H1 (cell line): Measurements from ENCODE around the gene PLXDC2. TPM values are rescaled to one million over a fixed set of nuclear protein-coding genes. Genes with fewer than 3 reads are reported as not detected.

Source experiments
- CTCF ChIA-PET: fragments of 300-600 bp; sonication (Branson Sonifier 250); formaldehyde crosslinking; loops from one replicate; lab custom pipeline; 2021; ENCODE audit not compliant: partially characterized antibody; lab: Charles Lee
- POLR2A ChIA-PET: fragments of 300-600 bp; sonication (Branson Sonifier 250); formaldehyde crosslinking; loops from one replicate; lab custom pipeline; 2021; ENCODE audit warnings: inconsistent platforms; ENCODE audit not compliant: partially characterized antibody; lab: Charles Lee
- DNase-seq, 2 experiments: peaks; one replicate each; pipeline versions ENCODE4 v3.0.0 to v3.0.0-alpha.2; 2010 to 2022; ENCODE audit warnings: low spot score in 2 of 2, low read depth in 1 of 2, mixed read lengths in 1 of 2
- FAIRE-seq: peaks from 2 replicates; lab custom pipeline; 2011; peaks lifted over from hg19 to GRCh38; lab: Jason Lieb, UNC
- H2AFZ ChIP-seq: 2 replicates; pipeline ENCODE4 v1.8.1; 2012; ENCODE audit warnings: low read length, inconsistent platforms
- H2AK5ac ChIP-seq: 2 replicates; pipeline ENCODE4 v1.6.1; 2013; ENCODE audit warnings: low read depth, low read length
- H2BK120ac ChIP-seq: replicated peaks from 2 replicates; pipeline ENCODE3; 2013; ENCODE audit warnings: low read depth, low read length, inconsistent platforms
- H2BK12ac ChIP-seq: 2 replicates; pipeline ENCODE4 v1.6.1; 2013; ENCODE audit warnings: low read depth, low read length
- H2BK15ac ChIP-seq: 2 replicates; pipeline ENCODE4 v1.6.1; 2013; ENCODE audit warnings: low read length
- H2BK20ac ChIP-seq: 2 replicates; pipeline ENCODE4 v1.6.1; 2013; ENCODE audit warnings: low read length
- H2BK5ac ChIP-seq: 2 replicates; pipeline ENCODE4 v1.6.1; 2013; ENCODE audit warnings: low read depth, low read length
- H3K14ac ChIP-seq: 2 replicates; pipeline ENCODE4 v1.6.1; 2013; ENCODE audit warnings: inconsistent platforms; ENCODE audit not compliant: insufficient read length
- H3K18ac ChIP-seq: 2 replicates; pipeline ENCODE4 v1.6.1; 2013; ENCODE audit warnings: low read length; ENCODE audit errors: extremely low read depth
- H3K23ac ChIP-seq: 2 replicates; pipeline ENCODE4 v1.6.1; 2013; ENCODE audit warnings: inconsistent platforms; ENCODE audit not compliant: insufficient read length
- H3K23me2 ChIP-seq: 2 replicates; pipeline ENCODE4 v1.6.1; 2013; ENCODE audit warnings: low read depth, low read length
- H3K27ac ChIP-seq: 2 replicates; pipeline ENCODE4 v1.6.1; 2011; ENCODE audit warnings: low read depth, low read length, inconsistent platforms
- H3K27me3 ChIP-seq, 4 experiments: replicated peaks in 1 of 4; 1 replicate in 1 of 4; 2 replicates in 3 of 4; pipeline versions ENCODE4 v1.6.1 to v1.8.1; 2011 to 2013; ENCODE audit warnings: low read length in 3 of 4, mild to moderate bottlenecking in 3 of 4, inconsistent platforms in 2 of 4, mixed read lengths in 2 of 4, moderate library complexity in 1 of 4; ENCODE audit not compliant: control insufficient read depth in 3 of 4, insufficient read depth in 3 of 4; ENCODE audit errors: extremely low read depth in 1 of 4
- H3K36me3 ChIP-seq, 4 experiments: 2 replicates each; pipeline versions ENCODE4 v1.6.1 to v1.8.1; 2011 to 2013; ENCODE audit warnings: mild to moderate bottlenecking in 4 of 4, low read length in 3 of 4, moderate library complexity in 2 of 4, control low read depth in 1 of 4, inconsistent platforms in 1 of 4; ENCODE audit not compliant: insufficient read depth in 4 of 4, control insufficient read depth in 2 of 4
- H3K4ac ChIP-seq: replicated peaks from 2 replicates; pipeline ENCODE3; 2013; ENCODE audit warnings: low read length, low read depth, mixed read lengths, inconsistent platforms; ENCODE audit not compliant: insufficient read length
- H3K4me1 ChIP-seq, 4 experiments: replicated peaks in 1 of 4; 1 replicate in 1 of 4; 2 replicates in 3 of 4; pipeline versions ENCODE4 v1.6.1 to v1.8.1; 2011 to 2013; ENCODE audit warnings: low read length in 3 of 4, inconsistent platforms in 2 of 4, mixed read lengths in 1 of 4; ENCODE audit not compliant: insufficient read depth in 4 of 4, control insufficient read depth in 3 of 4
- H3K4me2 ChIP-seq, 2 experiments: 2 replicates each; pipeline versions ENCODE4 v1.6.1 to v1.8.1; 2011 to 2013; ENCODE audit warnings: low read depth in 2 of 2, low read length in 2 of 2, control low read depth in 1 of 2, inconsistent platforms in 1 of 2, mild to moderate bottlenecking in 1 of 2; ENCODE audit not compliant: insufficient read depth in 1 of 2
- H3K4me3 ChIP-seq, 4 experiments: fragments of 200-600, 300-600 bp in 1 of 4; sonication (generic), shearing (Covaris generic), sonication (Bioruptor Twin) in 1 of 4; 2 replicates each; pipeline versions ENCODE4 v1.5.1 to v1.8.1; 2011 to 2016; ENCODE audit warnings: low read length in 4 of 4, low read depth in 3 of 4, control low read depth in 2 of 4, inconsistent platforms in 2 of 4, mild to moderate bottlenecking in 2 of 4, mixed read lengths in 1 of 4, moderate library complexity in 1 of 4; ENCODE audit not compliant: insufficient read depth in 2 of 4; ENCODE audit errors: extremely low read depth in 1 of 4
- H3K56ac ChIP-seq: replicated peaks from 2 replicates; pipeline ENCODE3; 2013; ENCODE audit warnings: low read depth, mild to moderate bottlenecking, mixed read lengths, low read length, inconsistent platforms; ENCODE audit not compliant: insufficient read length
- H3K79me1 ChIP-seq: 2 replicates; pipeline ENCODE4 v1.6.1; 2013; ENCODE audit warnings: low read depth, low read length, control low read depth
- H3K79me2 ChIP-seq, 2 experiments: 2 replicates each; pipeline versions ENCODE4 v1.6.1 to v1.8.1; 2012 to 2013; ENCODE audit warnings: low read length in 2 of 2, mild to moderate bottlenecking in 2 of 2, inconsistent platforms in 1 of 2; ENCODE audit not compliant: insufficient read depth in 2 of 2, control insufficient read depth in 1 of 2
- H3K9ac ChIP-seq, 4 experiments: replicated peaks in 1 of 4; 1 replicate in 1 of 4; 2 replicates in 3 of 4; pipeline versions ENCODE4 v1.6.1 to v1.8.1; 2011 to 2013; ENCODE audit warnings: low read depth in 3 of 4, low read length in 3 of 4, control low read depth in 2 of 4, mild to moderate bottlenecking in 2 of 4, moderate library complexity in 2 of 4, inconsistent platforms in 1 of 4; ENCODE audit errors: extremely low read depth in 1 of 4
- H3K9me3 ChIP-seq, 2 experiments: 2 replicates each; pipeline versions ENCODE4 v1.6.1 to v1.8.1; 2012 to 2013; ENCODE audit warnings: mild to moderate bottlenecking in 2 of 2, moderate library complexity in 2 of 2, control low read depth in 1 of 2, inconsistent platforms in 1 of 2, low read depth in 1 of 2, low read length in 1 of 2, mixed read lengths in 1 of 2; ENCODE audit not compliant: insufficient read depth in 2 of 2
- H4K20me1 ChIP-seq, 2 experiments: replicated peaks in 1 of 2; 2 replicates each; pipeline versions ENCODE3 to v1.8.1; 2011 to 2013; ENCODE audit warnings: inconsistent platforms in 2 of 2, low read length in 2 of 2, mild to moderate bottlenecking in 1 of 2; ENCODE audit not compliant: insufficient read depth in 2 of 2, control insufficient read depth in 1 of 2
- H4K5ac ChIP-seq: 2 replicates; pipeline ENCODE4 v1.6.1; 2013; ENCODE audit warnings: low read length, low read depth, mixed read lengths, inconsistent platforms; ENCODE audit not compliant: insufficient read length
- H4K8ac ChIP-seq: 2 replicates; pipeline ENCODE4 v1.8.0; 2013; ENCODE audit warnings: mild to moderate bottlenecking, moderate library complexity, low read length, inconsistent platforms; ENCODE audit not compliant: insufficient read depth; ENCODE audit errors: extremely low read depth
- H4K91ac ChIP-seq: replicated peaks from 2 replicates; pipeline ENCODE3; 2013; ENCODE audit warnings: low read length, mixed read lengths, inconsistent platforms; ENCODE audit not compliant: insufficient read length
- BACH1 ChIP-seq: IDR thresholded peaks from 2 replicates; pipeline ENCODE4 v1.6.1; 2012; ENCODE audit warnings: low read length, improper control_type of control experiment
- BRCA1 ChIP-seq: IDR thresholded peaks from 2 replicates; pipeline ENCODE4 v1.6.1; 2012; ENCODE audit warnings: low read depth, low read length, improper control_type of control experiment
- CBX8 ChIP-seq: fragments of 300-800, 300-1000 bp; sonication (generic); IDR thresholded peaks from 2 replicates; pipeline ENCODE4 v1.7.1; 2016; ENCODE audit warnings: low read depth, low read length, borderline replicate concordance
- CHD1 ChIP-seq: IDR thresholded peaks from 2 replicates; pipeline ENCODE4 v1.6.1; 2012; ENCODE audit warnings: low read depth, low read length, improper control_type of control experiment
- CHD2 ChIP-seq: IDR thresholded peaks from 2 replicates; pipeline ENCODE4 v1.6.1; 2012; ENCODE audit warnings: low read length, improper control_type of control experiment
- E2F6 ChIP-seq: IDR thresholded peaks from 2 replicates; pipeline ENCODE4 v1.6.1; 2012; ENCODE audit warnings: inconsistent platforms
- EGR1 ChIP-seq: IDR thresholded peaks from 2 replicates; pipeline ENCODE4 v1.6.1; 2011; ENCODE audit warnings: low read depth, low read length, borderline replicate concordance
- EP300 ChIP-seq, 2 experiments: IDR thresholded peaks; 1 replicate in 1 of 2; 2 replicates in 1 of 2; pipeline ENCODE4 v1.6.1; 2011 to 2012; ENCODE audit warnings: low read depth in 2 of 2, low read length in 2 of 2, mild to moderate bottlenecking in 2 of 2, borderline replicate concordance in 1 of 2, inconsistent platforms in 1 of 2, moderate library complexity in 1 of 2
- GTF2F1 ChIP-seq: IDR thresholded peaks from 2 replicates; pipeline ENCODE4 v1.6.1; 2012; ENCODE audit warnings: low read depth, low read length, improper control_type of control experiment, borderline replicate concordance
- NRF1 ChIP-seq: IDR thresholded peaks from 2 replicates; pipeline ENCODE4 v1.6.1; 2011; ENCODE audit warnings: mild to moderate bottlenecking, low read depth, low read length, improper control_type of control experiment
- RBBP5 ChIP-seq: IDR thresholded peaks from 2 replicates; pipeline ENCODE4 v1.7.1; 2012; ENCODE audit warnings: low read depth, mild to moderate bottlenecking, inconsistent platforms, low read length, moderate library complexity, borderline replicate concordance
- SAP30 ChIP-seq: fragments of 300-600 bp; sonication (generic); IDR thresholded peaks from 2 replicates; pipeline ENCODE4 v1.7.1; 2012; ENCODE audit warnings: low read length, moderate library complexity, mild to moderate bottlenecking, inconsistent platforms; ENCODE audit not compliant: insufficient read depth, insufficient replicate concordance
- SIRT6 ChIP-seq: IDR thresholded peaks from one replicate; pipeline ENCODE4 v1.7.1; 2012; ENCODE audit warnings: low read length, inconsistent platforms
- SP2 ChIP-seq: IDR thresholded peaks from 2 replicates; pipeline ENCODE4 v1.6.1; 2012; ENCODE audit warnings: mild to moderate bottlenecking, low read length, inconsistent platforms
- SRF ChIP-seq: IDR thresholded peaks from 2 replicates; pipeline ENCODE4 v1.6.1; 2011; ENCODE audit warnings: mild to moderate bottlenecking, low read depth, low read length, moderate library complexity
- WGBS, 2 experiments: shearing (Covaris generic) in 1 of 2; methylation state at CpG; one replicate each; pipeline versions ENCODE4 v1.1.6 to v1.1.7; 2013 to 2015; ENCODE audit warnings: low lambda C conversion rate in 2 of 2, mixed read lengths in 2 of 2, inconsistent platforms in 1 of 2, low coverage in 1 of 2, missing lambda C conversion rate in 1 of 2; ENCODE audit not compliant: insufficient replicate concordance in 2 of 2, insufficient coverage in 1 of 2, insufficient read length in 1 of 2; ENCODE audit errors: extremely low coverage in 1 of 2, missing lambda C conversion rate in 1 of 2; 5-methylcytosine and 5-hydroxymethylcytosine counted together
- polyA plus RNA-seq, 7 experiments: library from polyadenylated mRNA; depleted of rRNA in 3 of 7; stranded (reverse) in 5 of 7; unstranded in 2 of 7; fragments of >200 nt in 5 of 7; fragments of 200-250 nt in 2 of 7; gene quantifications; 1 replicate in 5 of 7; 2 replicates in 1 of 7; 4 replicates in 1 of 7; pipeline versions ENCODE4 v1.2.1 to v1.2.3, GENCODE V29; 2011 to 2013; ENCODE audit warnings: missing spikeins in 2 of 7, mixed read lengths in 2 of 7
- total RNA-seq: library from RNA; stranded (reverse); fragmentation: NEBNext Ultra II Directional; extraction: Animal tissue kit (Norgen Biotek cat#: 25700); gene quantifications from 2 replicates; pipeline ENCODE4 v1.2.1, GENCODE V29; 2021

PLXDC2 gene
- total and polyA plus RNA-seq, 2 of the 8 experiments (the other 6 are each of a cell fraction or from before 2014, with no cell fraction given) = 23.0 to 40.5 TPM

GRCh38 chr10:20240643-20241042 lies 424.4 kb downstream of the PLXDC2 start:
- H2BK120ac ChIP-seq = no peak overlapping the region
- peaks cover 0 to 5% (median 2%) of the 10 kb centered on the region in 4 experiments; a peak in 3 of 8 replicates for H3K36me3 ChIP-seq
- no peak overlapping the region for H2BK5ac ChIP-seq
- no peak overlapping the region for H4K8ac ChIP-seq
- H3K9me3 ChIP-seq = no peaks in the 10 kb centered on the region
- no peak overlapping the region for H3K4me2 ChIP-seq
- ChIA-PET CTCF (no interaction called here), POLR2A (no interaction called here)
- 84% methylated on average over 1 of the region's 1 CpG; no CpG with 5 or more reads in 1 of the 2 experiments for WGBS, 2 experiments
- H3K14ac ChIP-seq = no peak overlapping the region
- no peak overlapping the region for H2BK15ac ChIP-seq
- no peak overlapping the region for H3K18ac ChIP-seq
- no peaks in the 10 kb centered on the region for H4K20me1 ChIP-seq
- no peak overlapping the region for H4K5ac ChIP-seq
- H4K91ac ChIP-seq = no peak overlapping the region
- H2BK12ac ChIP-seq = no peak overlapping the region
- H3K4ac ChIP-seq = no peak overlapping the region
- H3K4me3 ChIP-seq = no peak overlapping the region
- no peak overlapping the region for H3K23ac ChIP-seq
- H3K9ac ChIP-seq = no peak overlapping the region
- H3K56ac ChIP-seq = no peak overlapping the region
- no peaks in the 10 kb centered on the region for H3K23me2 ChIP-seq
- H3K79me2 ChIP-seq = no peaks in the 10 kb centered on the region
- FAIRE-seq = no peak
- no peak overlapping the region for H2AFZ ChIP-seq
- H2AK5ac ChIP-seq = no peak overlapping the region
- H3K27ac ChIP-seq = no peak overlapping the region
- no peaks in the 10 kb centered on the region for H3K79me1 ChIP-seq
- no peaks in the 10 kb centered on the region for H3K27me3 ChIP-seq
- DNase-seq = no peak
- H2BK20ac ChIP-seq = no peak overlapping the region
- H3K4me1 ChIP-seq = no peaks in the 10 kb centered on the region
- TF ChIP-seq SP2 (no peak), EP300 (IDR thresholded peaks at IDR 0.05; ENCODE audit: borderline replicate concordance in 1 of 2, low read depth in 2 of 2, low read length in 2 of 2) (no peak), CBX8 (no peak), CHD2 (no peak), SAP30 (no peak), E2F6 (no peak), BRCA1 (no peak), EGR1 (no peak), SRF (no peak), SIRT6 (no peak), GTF2F1 (no peak), CHD1 (no peak), BACH1 (no peak), NRF1 (no peak), RBBP5 (no peak)
